Left lobe of liver (tissue), 2 donors: ENCODE data around the gene RBBP8NL. TPM values are rescaled to one million over a fixed set of nuclear protein-coding genes. Genes with fewer than 3 reads are reported as not detected.

Experiments
- ATAC-seq: fragments of 200-7000 bp; cut with Tn5 transposase; one replicate; pipeline ENCODE4 v1.9.1; 2020; ENCODE audit warnings: mild to moderate bottlenecking, moderate library complexity
- DNase-seq: peaks from one replicate; pipeline ENCODE4 v3.0.0-alpha.2; 2020; ENCODE audit warnings: low spot score
- total RNA-seq: library from RNA; stranded (reverse); gene quantifications from one replicate; pipeline ENCODE4 v1.2.1, GENCODE V29; 2021
- donor health status: DM: no; HTN: no; CAD: no; lungs with moderate emphysema.
- donor health status: DM: no; HTN: yes; CAD: no.

RBBP8NL gene
- total RNA-seq, 1 donor from 2014 or later: not detected

DNA sequence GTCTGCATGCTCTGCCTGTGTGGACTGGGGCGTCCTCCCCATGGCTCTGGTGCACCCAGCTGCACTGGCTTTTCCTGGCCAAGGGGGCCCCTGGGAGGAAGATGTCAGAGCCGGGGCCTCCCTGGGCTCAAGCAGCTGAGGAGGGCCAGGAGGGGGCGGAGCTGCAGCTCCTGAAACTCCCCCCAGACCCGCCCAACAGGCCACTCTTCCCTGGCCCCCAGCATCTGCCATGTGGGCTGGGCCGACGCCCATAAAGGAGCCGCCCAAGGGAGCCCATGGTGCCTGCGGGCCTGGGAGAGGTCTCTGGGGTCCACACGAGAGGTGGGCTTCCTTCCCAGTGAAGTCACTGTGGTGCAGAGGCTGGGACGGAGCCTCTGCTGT is 4.0 kb downstream of the RBBP8NL start:
- ATAC-seq (no peak), DNase-seq (no peak)

DNA sequence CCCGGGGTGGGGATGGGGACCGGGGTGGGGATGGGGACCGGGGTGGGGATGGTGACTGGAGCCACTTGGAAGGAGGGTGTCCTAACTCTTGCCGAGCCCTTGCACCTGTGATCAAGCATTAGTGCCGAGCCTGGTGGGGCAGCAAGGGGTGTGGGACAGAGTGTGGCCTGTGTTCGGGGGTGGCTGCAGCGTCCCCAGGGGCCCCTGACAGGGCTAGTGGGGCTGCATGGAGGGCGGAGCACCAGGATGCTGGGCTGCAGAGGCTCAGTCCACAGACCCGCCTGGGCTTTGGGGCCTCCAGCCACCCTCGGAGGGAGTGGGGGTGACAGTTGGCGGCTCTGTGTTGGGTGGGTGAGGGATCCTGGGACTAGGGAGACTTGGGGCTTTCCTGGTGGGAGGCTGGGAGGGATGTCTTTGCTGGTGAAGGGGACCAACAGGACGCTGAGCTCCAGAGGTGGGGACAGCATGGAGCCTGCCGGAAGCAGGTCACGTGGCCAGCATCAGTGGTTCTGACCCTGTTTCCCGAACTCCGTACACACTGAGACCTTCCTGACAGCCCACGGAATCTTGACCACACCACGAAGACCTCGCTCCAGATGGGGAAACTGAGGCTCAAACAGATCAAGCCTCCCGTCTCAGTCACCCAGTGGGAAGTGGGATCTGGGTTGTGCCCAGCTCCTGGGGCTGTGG is 4.6 kb downstream of the RBBP8NL start:
- DNase-seq (no peak), ATAC-seq (no peak)

GRCh38 chr20:62421716-62421990 is 5.7 kb downstream of the RBBP8NL start:
- DNase-seq: no peak
- no peak for ATAC-seq

DNA sequence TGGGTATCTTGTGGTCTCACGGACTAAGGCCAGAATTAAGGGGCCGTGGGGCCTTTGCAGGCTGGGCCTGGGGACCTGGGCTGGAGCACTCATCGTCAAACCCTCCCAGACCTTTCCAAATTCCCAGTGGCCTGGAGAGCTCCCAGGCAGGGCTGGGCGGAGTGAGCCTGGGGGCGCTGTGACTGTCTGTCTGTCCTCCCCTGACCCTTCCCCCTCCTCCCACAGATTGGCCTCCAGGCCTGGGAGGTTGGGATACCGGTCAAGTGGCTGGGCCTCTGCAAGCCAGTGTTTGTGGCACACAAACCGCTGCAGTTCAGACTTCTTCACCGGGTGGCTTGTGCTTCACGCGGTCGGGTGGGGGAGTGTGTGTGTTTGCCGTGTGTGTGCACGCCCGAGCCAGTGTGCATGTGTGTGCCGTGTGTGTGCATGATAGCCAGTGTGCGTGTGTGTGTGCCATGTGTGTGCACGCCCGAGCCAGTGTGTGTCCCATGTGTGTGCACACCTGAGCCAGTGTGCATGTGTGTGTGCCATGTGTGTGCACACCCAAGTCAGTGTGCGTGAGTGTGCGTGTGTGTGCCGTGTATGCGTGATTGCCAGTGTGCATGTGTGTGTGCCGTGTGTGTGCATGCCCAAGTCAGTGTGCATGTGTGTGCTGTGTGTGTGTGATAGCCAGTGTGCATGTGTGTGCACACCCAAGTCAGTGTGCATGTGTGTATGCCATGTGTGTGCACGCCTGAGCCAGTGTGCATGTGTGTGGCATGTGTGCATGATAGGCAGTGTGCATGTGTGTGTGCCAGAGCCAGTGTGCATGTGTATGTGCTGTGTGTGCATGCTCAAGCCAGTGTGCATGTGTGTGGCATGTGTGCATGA is 6.3 kb downstream of the RBBP8NL start:
- no peak for ATAC-seq
- DNase-seq: no peak

DNA sequence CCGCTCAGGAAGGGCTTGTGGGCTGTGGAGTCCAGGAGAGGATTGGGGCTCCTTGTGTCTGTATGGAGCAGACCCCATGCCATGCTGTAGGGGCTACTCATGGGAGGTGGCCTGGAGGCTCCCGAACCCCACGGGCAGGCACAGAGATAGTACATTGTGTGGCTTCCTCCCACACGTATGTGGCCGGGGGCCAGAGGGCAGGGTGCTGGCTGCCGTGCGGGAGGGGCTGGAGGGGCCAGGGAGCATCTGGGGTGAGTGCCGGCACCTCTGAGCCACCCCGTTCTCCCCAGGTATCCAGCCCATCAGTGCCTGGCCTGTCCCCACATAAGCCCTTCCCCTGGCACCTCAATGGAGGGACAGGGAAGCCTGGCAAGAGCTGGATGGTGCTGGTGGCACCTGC is 7.6 kb downstream of the RBBP8NL start:
- DNase-seq (no peak), ATAC-seq (no peak)

- no peak for ATAC-seq
- no peak for DNase-seq
Measured at GRCh38 chr20:62418709-62419487, 8.4 kb downstream of the RBBP8NL start.

DNA sequence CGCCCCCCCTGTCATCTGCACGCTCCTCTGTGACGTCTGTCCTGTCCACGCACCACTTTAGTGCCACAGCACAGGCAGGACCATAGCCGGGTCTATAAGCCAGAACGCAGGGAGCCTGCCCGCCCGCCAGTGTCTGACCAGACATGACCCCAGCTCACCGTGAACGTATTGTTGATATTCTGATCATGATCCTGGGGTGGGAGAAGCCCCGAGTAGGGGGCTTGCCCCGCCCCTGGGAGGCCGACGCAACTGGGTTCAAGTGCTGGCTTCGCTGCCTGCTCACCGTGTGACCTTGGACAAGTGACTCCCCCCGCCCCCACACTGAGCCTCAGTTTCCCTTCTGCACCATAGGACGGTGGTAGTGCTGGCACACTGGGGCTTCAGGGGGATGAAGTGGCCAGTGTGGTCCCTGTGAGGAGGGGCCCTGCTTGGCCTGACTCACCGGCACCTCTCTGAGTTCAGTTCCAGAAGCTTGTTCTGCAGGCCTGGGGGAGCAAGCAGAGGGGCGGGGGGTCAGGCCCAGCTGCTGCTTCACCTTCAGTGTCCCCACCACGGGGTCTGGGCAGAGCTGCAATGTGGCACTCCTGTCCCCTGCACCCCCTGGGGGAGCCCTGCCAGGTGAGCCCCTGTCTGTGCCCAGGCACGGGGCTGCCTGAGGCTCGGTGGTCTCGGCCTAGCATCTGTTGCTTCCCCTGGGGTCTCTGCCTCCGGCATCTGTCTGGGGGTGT is 9.2 kb downstream of the RBBP8NL start:
- ATAC-seq: no peak

DNA sequence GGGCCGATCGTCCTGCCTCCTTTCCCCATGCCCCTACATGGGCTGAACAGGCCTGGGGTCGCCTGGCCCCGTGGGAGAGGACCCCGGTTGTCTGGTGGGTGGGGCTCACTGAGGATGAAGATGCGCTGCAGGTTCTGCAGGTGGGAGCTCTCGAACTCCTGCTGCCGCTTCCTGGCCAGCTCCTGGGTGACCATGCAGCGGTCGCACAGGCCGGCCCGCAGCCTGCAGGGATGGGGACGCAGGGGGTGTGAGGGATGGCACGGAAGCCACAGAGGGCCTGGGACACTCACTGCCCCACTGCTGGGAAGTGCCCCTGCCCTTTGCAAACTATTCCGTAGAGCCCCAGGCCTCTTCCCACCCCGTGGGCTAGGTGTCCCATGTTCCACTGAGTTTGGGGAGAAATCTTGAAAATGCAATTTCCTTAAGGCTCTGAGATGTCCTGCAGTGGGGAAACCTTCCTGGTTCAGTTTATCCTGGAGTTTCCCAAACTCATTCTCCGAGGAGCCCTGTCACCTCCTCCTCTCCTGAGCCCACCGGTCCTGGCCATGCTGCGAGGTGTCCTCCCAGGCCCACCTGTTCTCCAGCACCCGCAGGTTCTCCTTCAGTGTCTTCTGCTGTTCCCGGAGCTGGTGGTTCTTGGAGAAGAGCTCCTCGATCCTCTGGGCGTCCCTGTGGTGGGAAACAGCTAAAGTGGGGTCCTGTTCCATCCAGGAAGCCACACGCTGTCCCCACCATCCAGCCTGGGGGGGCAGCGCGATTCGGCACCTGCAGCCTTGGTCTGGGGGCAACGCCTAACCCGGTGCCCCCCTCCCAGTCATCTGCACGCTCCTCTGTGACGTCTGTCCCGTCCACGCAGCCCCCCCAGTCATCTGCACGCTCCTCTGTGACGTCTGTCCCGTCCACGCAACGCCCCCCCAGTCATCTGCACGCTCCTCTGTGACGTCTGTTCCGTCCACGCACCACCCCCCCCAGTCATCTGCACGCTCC is 10.4 kb downstream of the RBBP8NL start:
- ATAC-seq: no peak
- DNase-seq: no peak

More for the DNA sequence above, 9.2 kb downstream of the RBBP8NL start:
- DNase-seq: no peak

DNA sequence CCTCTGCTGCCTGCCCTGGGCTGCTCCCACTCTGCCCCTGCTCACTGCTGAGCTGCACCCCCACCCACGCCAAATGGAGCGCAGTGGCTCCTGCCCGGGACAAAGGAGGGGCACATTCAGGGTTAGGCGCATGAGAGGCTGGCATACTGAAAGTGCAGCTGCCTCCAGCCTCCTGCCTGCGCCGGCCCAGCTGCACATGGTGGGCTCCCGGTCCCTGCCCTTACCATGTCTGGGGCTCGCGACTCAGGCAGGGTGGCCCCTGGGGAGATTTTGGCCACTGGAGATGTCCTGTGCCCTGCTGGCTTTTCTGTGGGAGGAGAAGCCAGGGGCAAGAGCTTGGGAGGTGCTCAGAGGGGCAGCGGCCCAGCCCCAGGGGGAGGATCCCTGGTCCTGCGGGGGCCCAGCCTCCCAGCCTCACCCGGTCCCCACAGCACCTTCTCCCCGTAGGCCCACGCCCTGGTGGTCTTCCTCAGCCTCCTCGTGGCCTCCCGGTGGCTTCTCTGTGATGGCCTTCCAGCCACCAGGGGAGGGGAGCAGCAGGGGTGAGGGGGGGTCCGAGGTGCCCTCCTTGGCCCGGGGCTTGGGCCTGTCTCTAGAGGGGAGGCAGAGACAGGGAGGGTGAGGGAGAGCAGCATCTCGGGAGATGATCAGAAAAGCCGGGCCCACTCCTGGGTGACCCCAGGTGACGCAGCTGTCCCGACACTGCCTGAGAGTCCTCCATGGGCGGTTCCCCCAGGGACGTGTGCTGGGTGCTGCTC is 11.8 kb downstream of the RBBP8NL start:
- ATAC-seq (no peak), DNase-seq (no peak)

DNA sequence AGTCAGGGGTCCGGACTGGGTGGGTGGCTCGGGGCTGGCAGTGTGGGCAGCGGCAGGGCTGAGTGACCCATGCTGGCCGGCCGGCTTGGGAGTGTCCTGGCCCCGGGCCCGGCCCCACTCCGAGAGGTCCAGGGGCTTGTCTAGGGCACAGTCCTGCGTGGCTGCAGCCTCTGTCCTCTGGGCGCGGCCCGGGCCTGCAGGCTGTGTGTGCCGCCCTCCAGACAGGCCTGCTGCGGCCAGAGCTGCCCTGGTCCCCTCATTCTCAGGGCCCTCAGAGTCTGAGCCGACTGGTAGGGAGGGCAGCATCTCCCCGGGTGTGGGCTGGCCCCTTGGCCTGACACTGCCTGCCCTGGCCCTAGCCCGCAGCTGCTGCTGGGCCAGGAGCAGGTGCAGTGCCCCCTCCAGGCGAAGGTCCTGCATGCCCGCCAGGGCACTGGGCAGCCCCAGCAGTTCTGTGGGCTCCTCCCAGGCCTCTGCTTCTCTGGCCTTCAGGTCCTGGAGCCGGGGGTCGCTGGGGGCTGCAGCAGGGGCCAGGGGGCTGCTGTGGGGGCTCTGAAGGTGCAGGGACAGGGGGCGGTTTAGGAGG is 13.3 kb downstream of the RBBP8NL start:
- DNase-seq (no peak), ATAC-seq (no peak)

- no peak for ATAC-seq
- no peak for DNase-seq
Measured at GRCh38 chr20:62413025-62413570, 14.2 kb downstream of the RBBP8NL start.

GRCh38 chr20:62412194-62413024 is 14.9 kb downstream of the RBBP8NL start:
- ATAC-seq (no peak), DNase-seq (no peak)

DNA sequence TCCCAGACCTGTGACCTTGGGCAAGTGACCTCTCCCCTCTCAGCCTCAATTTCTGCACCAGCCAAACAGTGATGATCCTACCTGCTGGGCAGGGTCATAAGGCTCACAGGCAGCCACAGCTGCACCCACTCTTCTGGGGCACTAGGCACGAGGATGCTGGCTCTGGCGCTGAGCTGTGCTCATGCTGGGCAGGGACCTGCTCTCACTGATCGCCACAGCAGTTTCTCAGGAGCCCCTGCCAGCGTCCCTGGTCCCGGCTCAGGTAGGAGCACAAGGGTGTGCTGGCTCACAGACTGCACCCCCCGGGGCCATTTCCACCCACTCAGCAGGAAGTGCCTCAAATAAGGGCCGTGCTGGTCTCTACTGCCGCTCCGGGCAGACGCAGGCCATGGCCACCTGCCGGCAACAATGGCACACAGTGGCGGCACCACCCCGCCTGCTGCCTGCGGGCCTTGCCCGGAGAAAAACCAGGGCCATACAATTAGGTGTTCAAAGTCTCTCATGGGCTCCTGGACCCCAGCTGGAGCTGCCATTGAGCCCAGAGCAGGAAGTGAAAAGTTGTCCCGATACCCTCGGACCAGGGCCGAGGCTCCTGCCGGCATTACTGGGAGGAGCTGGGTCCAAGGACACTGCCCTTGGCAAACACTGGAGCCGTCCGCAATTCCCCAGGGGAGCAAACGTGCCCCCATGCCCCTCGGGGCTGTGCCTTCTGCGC is 15.7 kb downstream of the RBBP8NL start:
- ATAC-seq: no peak

DNA sequence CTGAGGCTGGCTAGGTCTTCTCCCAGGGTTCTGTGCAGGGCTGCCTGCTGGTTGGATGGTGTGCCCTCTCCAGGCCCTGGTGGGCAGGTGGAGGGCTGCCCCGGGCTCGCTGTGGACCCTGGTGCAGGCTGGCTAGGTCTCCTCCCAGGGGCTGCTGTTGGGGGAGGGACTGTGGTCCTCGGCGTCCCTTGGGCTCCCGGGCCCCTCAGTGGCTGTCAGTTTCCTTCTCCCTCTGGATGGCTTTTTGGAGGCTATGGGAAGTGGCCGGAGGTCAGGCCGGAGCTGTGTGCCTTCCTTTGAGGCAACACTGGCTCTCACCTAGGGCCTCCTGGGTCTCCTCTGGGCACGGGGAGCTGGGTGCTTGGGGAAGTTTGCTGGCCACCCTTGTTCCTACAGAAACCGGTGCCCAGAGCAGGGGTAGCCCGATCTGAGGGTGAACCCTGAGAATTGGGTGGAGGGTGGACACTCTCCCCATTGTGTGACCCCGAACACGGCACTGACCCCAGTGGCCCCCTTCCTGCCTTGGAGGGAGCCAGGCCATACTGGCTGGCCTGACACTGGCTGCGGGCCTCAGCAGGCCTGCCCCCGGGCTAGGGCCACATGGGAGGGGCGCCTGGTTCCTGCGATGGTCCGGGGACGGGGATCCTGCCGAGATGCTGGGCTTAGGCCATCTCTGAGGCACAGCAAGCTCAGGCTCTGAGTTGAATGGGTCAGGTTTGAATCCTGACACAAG is 16.4 kb downstream of the RBBP8NL start:
- no peak for DNase-seq
- ATAC-seq: no peak

More for the DNA sequence above, 15.7 kb downstream of the RBBP8NL start:
- no peak for DNase-seq

- ATAC-seq (no peak), DNase-seq (no peak)
Measured at GRCh38 chr20:62409931-62410745, 17.2 kb downstream of the RBBP8NL start.
